Fibroblast of skin of right biceps (primary cell): ENCODE data around the gene ADGRD2.

ENCODE experiments used
- DNase-seq: peaks from one replicate; pipeline ENCODE4 v3.0.0-alpha.2; 2013

Gene ADGRD2

DNA sequence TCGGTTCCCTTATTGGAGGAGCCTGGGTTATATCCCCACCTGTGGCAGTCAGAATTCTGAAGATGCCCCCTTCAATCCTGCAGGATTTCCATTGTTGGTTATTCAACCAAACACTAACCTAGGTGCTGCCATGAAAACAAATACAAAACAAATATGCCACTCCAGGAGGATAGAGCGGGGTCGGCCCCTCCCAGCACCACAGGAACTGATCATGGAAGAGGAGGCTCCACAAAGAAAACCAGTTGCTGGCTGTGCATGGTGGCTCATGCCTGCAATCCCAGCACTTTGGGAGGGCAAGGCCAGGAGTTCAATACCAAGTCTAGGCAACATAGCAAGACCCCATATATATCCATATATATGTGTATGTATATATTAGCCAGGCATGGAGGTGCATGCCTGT is 13.2 kb upstream of the ADGRD2 start:
- no peak for DNase-seq

DNA sequence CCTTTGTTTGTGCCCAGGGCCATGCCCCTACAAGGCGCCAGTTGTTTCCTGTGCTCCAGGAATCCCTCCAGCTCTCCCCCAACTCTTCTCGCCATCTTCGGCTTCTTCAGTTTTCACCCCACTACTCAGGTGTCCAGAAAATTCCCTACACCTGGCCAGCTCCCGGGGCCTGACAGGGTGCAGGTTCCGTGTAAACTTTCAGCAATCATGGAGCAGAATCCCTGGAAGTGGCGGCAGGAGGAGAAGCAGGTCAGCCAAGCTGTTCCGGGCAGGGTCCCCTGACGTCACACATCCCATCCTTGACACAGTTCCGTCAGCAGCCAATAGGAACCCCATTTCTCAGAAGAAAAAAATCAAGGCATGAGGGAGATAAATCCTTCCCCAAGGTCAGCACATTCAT is 12.2 kb upstream of the ADGRD2 start:
- DNase-seq = no peak

DNA sequence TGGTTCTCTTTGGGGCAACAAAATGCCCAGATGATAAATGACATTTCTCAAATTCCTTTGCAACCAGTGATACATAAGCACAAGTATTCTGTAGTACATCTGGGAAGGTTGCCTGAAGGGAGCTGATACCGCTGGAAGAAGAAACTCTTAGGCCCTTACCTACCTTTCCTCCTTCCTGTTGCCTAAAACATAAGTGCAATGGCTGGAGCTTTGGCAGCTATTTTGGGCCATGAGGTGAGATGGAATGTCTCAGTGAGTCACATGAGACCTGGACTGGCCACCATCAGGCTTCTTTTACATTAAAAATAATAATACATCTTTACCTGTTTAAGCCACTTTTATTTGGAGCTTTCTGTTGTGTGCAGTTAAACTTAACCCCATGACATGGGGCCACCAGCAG is 11.2 kb upstream of the ADGRD2 start:
- DNase-seq = no peak

DNA sequence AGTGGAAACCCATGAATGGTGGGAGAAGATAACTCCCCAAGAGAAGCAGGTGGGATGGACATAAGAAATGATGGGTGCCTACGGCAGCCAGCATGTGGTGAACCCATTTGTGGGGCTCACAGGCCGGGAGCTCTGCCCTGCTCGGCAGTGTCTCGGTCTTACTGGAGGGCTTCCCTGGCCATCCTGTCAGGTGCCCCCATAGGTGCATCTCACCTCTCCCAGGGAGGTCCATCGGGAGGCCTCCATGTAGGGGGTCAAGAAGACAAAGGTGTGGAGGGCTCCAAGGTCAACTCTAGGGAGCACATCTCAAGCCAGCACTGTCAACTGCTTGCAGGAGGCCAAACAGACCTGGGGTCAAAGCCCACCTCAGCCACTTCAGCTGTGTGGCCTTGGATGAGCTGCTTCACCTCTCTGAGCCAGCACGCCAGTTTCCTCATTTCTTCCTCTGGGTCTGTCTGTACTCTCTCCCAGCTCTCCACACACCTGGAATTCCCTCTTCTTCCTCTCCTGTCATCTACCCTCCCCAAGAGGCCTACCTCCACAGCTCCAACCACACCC is 10.5 kb upstream of the ADGRD2 start:
- no peak for DNase-seq

- DNase-seq = no peak
Measured at GRCh38 chr9:124440786-124441185, 9.5 kb upstream of the ADGRD2 start.

- no peak for DNase-seq
Measured at GRCh38 chr9:124441291-124441690, 9.0 kb upstream of the ADGRD2 start.

DNA sequence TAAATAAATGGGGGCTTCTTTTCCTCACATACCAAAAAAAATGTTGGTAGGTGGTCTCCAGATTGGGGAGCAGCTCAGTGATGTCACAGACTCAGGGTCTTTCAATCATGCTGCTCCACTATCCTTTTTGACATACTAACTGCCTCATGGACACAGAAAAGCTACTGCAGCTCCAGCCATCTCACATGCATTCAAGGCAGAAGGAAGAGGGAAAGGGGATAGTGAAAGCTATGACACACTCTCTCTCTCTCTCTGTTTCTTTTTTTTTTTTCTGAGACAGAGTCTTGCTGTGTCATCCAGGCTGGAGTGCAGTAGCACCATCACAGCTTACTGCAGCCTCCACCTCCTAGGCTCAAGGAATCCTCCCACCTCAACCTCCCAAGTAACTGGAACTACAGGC is 7.9 kb upstream of the ADGRD2 start:
- DNase-seq = no peak

- DNase-seq = no peak
Measured at GRCh38 chr9:124442826-124443225, 7.4 kb upstream of the ADGRD2 start.

DNA sequence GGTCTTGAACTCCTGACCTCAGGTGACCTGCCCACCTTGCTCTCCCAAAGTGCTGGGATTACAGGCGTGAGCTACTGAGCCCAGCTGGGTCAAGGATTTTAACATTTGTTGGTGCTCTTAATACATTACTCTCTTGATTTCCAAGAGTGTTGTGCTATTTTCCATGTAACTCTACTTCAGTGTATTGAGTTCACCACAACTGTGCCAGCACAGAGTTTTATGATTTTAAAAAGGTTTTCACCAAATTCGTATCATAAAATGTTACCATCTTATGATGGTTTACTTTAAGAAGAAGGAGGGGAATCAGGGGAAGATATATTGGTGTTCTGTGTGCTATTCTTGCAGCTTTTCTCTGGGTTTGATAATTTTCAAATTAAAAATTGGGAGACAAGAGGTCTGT is 6.6 kb upstream of the ADGRD2 start:
- DNase-seq = no peak

- DNase-seq = no peak
Measured at GRCh38 chr9:124444166-124444565, 6.1 kb upstream of the ADGRD2 start.

DNA sequence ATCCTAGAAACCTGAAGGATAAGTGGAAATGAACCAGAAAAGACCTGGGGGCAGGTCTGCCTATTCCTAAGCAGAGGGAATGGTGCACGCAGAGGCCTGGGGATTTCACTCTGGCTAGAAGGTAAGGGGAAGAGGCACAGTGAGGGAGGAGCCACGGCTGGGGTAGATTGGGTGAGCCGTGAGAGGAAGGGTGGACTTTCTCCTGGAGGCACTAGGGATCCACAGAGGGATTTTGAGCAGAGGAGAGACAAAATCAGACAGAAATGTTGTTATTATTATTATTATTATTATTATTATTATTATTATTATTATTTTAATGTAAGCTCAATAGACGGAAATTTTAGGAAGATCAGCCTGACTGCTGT is 3.0 kb upstream of the ADGRD2 start:
- DNase-seq = no peak

DNA sequence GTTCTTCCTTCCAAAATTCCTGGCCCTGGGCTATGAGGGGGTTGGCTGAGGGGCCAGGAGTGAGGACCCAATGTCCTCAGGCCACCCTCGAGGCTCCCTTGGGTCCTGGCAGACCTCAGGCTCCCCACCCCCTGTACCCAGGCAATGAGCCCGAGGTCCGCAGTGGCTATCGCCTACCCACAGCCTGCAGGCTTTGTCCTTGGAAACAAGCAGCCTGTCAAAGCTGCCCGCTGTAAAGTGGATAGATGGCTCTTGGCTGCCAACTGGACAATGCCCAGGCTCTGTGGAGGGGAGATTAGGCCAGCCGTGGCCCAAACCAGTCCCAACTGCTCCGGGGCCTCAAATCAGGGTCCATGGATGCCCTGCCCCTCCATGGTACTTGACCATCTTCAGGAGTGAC is 2.2 kb upstream of the ADGRD2 start:
- no peak for DNase-seq

- no peak for DNase-seq
Measured at GRCh38 chr9:124449381-124450151, 685 bp upstream of the ADGRD2 start.

DNA sequence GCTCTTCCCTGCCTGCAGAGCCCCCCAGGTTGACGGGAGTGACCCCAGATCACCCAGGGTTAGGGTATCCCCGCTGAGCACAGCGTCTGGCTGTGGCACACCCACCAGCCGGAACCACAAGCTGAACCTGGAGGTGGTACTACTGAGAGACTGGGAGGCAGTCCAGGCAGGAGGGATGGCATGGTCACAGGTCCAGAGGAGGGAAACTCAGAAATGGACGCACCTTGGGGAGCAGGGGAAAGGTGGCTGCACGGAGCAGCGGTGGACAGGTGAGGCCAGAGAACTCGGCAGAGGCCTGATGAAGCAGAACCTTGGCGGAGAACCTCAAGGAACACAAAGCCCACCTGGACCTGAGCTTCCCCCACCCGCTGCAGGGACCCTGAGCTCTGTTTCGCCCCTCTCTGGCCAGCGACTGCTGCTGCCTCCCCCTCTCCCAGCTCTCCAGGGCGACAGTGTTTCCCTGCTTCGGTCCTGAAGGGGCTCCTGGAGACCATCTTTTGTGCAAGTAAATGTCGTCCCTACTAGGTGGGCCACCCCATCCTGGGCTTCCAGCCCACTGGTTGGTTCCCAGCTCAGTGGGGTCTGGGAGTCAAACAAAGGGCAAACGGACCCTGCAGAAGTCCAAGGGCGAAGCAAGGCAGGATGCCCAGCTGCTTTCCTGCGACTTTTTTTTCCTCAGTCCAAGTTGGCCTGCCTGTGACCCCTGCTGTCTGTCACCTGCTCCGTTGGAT is 845 bp downstream of the ADGRD2 start:
- no peak for DNase-seq

- no peak for DNase-seq
Measured at GRCh38 chr9:124452326-124452725, 2.1 kb downstream of the ADGRD2 start.

GRCh38 chr9:124452841-124453585 is 2.8 kb downstream of the ADGRD2 start:
- DNase-seq = no peak

DNA sequence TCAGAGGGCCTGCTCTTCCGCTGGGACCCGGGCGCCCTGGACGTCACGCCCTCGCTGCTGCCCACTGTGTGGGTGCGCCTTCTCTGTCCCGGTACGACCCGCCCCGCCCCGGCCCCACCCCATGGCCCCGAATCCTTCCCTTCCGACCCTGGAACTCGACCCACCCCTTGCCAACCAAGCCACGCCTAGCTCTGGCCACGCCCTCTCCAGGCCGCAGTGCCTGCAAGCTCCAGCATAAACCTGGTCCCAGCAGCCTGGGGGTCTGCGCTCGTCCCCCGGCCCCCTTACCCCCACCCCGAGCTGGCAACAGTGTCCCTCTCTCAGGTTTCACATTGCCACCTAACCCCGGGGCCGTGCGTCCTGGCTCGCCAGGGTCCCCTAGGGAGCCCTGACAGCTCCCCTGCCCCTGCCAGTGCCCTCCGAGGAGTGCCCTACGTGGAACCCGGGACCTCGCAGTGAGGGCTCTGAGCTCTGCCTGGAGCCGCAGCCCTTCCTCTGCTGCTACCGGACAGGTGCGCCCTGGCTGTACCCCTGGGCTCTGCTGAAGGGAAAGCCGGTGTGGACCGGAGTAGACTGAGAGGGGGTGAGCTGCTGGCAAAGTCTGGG is 3.4 kb downstream of the ADGRD2 start:
- no peak for DNase-seq

GRCh38 chr9:124454296-124454695 is 4.0 kb downstream of the ADGRD2 start:
- DNase-seq = no peak

- DNase-seq = no peak
Measured at GRCh38 chr9:124454791-124455443, 4.7 kb downstream of the ADGRD2 start.

GRCh38 chr9:124455820-124456219 is 5.6 kb downstream of the ADGRD2 start:
- DNase-seq = no peak

GRCh38 chr9:124456341-124457078 is 6.3 kb downstream of the ADGRD2 start:
- no peak for DNase-seq
